ENCODE measurements around the gene ZFYVE1.
"Not testable (repeated sequence)": the region's sequence is repeated elsewhere in the genome, so short reads cannot be mapped to it uniquely, and the experiment has no call there.

Gene ZFYVE1

GRCh38 chr14:72965249-72965648, 61.7 kb downstream of the ZFYVE1 start:
- TF ChIP-seq CTCF (IDR thresholded peaks at IDR 0.05; ENCODE audit: low read depth, low read length): no peak
- no peak for DNase-seq (ENCODE audit: extremely low read depth, low read depth)

- DNase-seq (ENCODE audit: extremely low read depth, low read depth): peak; percentile 80
Observed at GRCh38 chr14:72962829-72963312, 64.0 kb downstream of the ZFYVE1 start.

GRCh38 chr14:72962336-72962754, 64.6 kb downstream of the ZFYVE1 start:
- DNase-seq (ENCODE audit: extremely low read depth, low read depth): peak; percentile 51

More at GRCh38 chr14:72962829-72963312, 64.0 kb downstream of the ZFYVE1 start:
- no peak for TF ChIP-seq CTCF (IDR thresholded peaks at IDR 0.05; ENCODE audit: low read depth, low read length)

GRCh38 chr14:72961579-72962335, 65.1 kb downstream of the ZFYVE1 start:
- no peak for TF ChIP-seq CTCF (IDR thresholded peaks at IDR 0.05; ENCODE audit: low read depth, low read length)
- no peak for DNase-seq (ENCODE audit: extremely low read depth, low read depth)

GRCh38 chr14:72961016-72961415, 65.9 kb downstream of the ZFYVE1 start:
- DNase-seq (ENCODE audit: extremely low read depth, low read depth): not testable (repeated sequence)

- no peak for TF ChIP-seq CTCF (IDR thresholded peaks at IDR 0.05; ENCODE audit: low read depth, low read length)
- DNase-seq (ENCODE audit: extremely low read depth, low read depth): no peak
Observed at GRCh38 chr14:72958548-72958947, 68.4 kb downstream of the ZFYVE1 start.

GRCh38 chr14:72957213-72957612, 69.7 kb downstream of the ZFYVE1 start:
- DNase-seq (ENCODE audit: extremely low read depth, low read depth): no peak

GRCh38 chr14:72956741-72957140, 70.2 kb downstream of the ZFYVE1 start:
- DNase-seq (ENCODE audit: extremely low read depth, low read depth): not testable (repeated sequence)

More at GRCh38 chr14:72957213-72957612, 69.7 kb downstream of the ZFYVE1 start:
- no peak for TF ChIP-seq CTCF (IDR thresholded peaks at IDR 0.05; ENCODE audit: low read depth, low read length)

GRCh38 chr14:72952171-72952570, 74.7 kb downstream of the ZFYVE1 start:
- TF ChIP-seq CTCF (IDR thresholded peaks at IDR 0.05; ENCODE audit: low read depth, low read length): no peak

More at GRCh38 chr14:72952171-72952570, 74.7 kb downstream of the ZFYVE1 start:
- DNase-seq (ENCODE audit: extremely low read depth, low read depth): no peak
